ENCODE measurements around the gene COX6A1.
"Not testable (repeated sequence)": the region's sequence is repeated elsewhere in the genome, so short reads cannot be mapped to it uniquely, and the experiment has no call there.

The COX6A1 gene

DNA sequence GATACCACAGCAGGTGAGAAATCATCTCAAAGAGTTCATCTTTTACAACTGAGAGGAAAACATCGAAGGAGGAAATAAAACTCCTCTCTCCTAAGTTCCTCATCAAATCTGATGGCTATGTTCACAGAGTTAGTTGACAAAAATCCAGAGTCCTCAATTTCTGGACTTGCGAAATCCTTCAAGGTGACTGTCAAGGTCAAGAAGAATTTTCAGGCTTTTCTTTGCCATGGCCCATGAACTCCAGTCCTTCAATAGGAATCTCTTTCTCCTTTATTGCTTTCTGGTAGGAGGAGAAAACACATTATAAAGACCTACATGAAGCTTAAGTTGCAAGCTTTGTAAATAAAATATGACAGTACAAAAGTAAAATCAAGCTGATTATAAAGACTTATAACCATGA, 6.8 kb downstream of the COX6A1 start:
- no peak overlapping the region for H3K4me3 ChIP-seq (ENCODE audit: low read depth, low read length)
- TF ChIP-seq, protein P1, sequence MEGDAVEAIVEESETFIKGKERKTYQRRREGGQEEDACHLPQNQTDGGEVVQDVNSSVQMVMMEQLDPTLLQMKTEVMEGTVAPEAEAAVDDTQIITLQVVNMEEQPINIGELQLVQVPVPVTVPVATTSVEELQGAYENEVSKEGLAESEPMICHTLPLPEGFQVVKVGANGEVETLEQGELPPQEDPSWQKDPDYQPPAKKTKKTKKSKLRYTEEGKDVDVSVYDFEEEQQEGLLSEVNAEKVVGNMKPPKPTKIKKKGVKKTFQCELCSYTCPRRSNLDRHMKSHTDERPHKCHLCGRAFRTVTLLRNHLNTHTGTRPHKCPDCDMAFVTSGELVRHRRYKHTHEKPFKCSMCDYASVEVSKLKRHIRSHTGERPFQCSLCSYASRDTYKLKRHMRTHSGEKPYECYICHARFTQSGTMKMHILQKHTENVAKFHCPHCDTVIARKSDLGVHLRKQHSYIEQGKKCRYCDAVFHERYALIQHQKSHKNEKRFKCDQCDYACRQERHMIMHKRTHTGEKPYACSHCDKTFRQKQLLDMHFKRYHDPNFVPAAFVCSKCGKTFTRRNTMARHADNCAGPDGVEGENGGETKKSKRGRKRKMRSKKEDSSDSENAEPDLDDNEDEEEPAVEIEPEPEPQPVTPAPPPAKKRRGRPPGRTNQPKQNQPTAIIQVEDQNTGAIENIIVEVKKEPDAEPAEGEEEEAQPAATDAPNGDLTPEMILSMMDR (IDR thresholded peaks at IDR 0.05; ENCODE audit: low read depth, low read length): no peak
- in situ Hi-C loops (cut with HindIII; ENCODE audit: low sequenced_read_pairs): no loop called here
- DNase-seq (ENCODE audit: low read depth, low spot score): no peak

DNA sequence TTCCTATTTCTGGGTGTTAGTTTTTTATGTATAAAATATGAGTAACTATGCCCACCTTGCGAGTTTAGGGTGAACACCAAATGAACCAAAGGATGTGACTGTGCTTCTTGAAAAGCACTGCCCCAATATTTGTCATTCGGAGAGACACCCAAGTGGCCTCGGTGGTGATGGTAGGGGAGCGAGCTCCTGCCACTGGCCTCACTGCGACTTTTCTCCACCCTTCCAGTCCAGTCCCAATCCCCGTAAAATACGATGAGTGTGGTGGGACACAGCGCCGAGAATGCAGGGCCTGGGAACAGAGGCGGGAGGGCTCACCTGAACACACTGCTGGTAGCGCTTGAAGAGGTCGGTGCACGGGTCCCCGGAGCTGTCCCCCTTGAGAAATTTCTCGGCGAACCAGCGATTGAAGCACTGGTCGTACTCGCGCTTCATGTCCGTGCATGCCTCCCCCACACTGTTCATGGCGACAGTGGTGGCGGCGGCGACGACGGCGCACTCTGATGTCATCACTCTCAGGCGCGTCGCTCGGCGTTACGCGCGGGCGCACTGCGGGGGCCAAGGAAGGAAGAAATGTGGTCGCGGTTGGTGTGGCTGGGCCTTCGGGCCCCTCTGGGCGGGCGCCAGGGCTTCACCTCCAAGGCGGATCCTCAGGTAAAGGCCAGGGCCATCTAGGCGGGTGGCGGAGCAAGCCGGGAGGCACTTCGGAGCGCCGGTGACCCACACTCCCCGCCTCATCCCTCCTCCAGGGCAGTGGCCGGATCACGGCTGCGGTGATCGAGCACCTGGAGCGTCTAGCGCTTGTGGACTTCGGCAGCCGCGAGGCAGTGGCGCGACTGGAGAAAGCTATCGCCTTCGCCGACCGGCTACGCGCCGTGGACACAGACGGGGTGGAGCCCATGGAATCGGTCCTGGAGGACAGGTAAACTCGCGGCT, 8.3 kb downstream of the COX6A1 start, which contains the start of the genes GATC and TRIAP1:
TSS of gene GATC (plus strand) at position 534 of the 933 bp plus-strand sequence. CDS start at position 571, 37 bp downstream.
TSS of gene TRIAP1 (minus strand) at position 474 of the 933 bp plus-strand sequence. CDS start at position 462, 12 bp downstream.
- TF ChIP-seq, protein P1 (IDR thresholded peaks at IDR 0.05; ENCODE audit: low read depth, low read length): no peak
- H3K4me3 ChIP-seq (ENCODE audit: low read depth, low read length): peak within 1 kb of the TSS; percentile 98
- in situ Hi-C loops (cut with HindIII; ENCODE audit: low sequenced_read_pairs): no loop called here
- peak; percentile 80 for DNase-seq (ENCODE audit: low read depth, low spot score)

DNA sequence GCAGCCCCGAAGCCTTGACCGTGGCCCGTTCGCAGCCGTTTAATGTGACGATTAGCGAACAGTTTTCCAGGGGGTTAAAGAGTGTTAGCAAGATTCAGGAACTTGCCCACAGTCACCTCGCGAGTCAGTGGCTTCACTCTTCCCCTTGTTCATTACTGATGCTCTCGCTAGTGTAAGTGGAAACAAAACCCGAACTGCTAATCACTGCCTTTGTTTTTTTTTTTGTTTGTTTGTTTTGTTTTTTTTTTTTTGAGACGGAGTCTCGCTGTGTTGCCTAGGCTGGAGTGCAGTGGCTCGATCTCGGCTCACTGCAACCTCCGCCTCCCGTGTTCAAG, 8.9 kb downstream of the COX6A1 start:
- DNase-seq (ENCODE audit: low read depth, low spot score); in situ Hi-C loops (cut with HindIII; ENCODE audit: low sequenced_read_pairs): not testable (repeated sequence)

DNA sequence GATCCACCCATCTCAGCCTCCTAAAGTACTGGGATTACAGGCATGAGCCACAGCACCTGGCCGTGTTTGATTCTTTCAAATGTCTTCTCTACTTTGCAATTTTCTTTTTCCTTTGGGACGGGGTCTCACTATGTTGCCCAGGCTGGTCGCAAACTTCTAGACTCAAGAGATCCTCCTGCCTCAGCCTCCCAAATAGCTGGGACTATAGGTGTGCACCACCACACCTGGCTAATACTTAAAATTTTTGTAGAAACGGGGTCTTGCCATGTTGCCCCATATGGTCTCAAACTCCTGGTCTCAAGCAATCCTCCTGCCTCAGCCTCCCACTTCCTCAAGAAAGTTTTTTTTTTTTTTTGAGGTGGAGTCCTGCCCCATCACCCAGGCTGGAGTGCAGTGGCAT, 10.1 kb downstream of the COX6A1 start:
- TF ChIP-seq, protein P1 (IDR thresholded peaks at IDR 0.05; ENCODE audit: low read depth, low read length): no peak
- H3K4me3 ChIP-seq (ENCODE audit: low read depth, low read length): no peak overlapping the region
- no peak for DNase-seq (ENCODE audit: low read depth, low spot score)

More for the DNA sequence above, 8.9 kb downstream of the COX6A1 start:
- peak overlapping the region; percentile 98 for H3K4me3 ChIP-seq (ENCODE audit: low read depth, low read length)

DNA sequence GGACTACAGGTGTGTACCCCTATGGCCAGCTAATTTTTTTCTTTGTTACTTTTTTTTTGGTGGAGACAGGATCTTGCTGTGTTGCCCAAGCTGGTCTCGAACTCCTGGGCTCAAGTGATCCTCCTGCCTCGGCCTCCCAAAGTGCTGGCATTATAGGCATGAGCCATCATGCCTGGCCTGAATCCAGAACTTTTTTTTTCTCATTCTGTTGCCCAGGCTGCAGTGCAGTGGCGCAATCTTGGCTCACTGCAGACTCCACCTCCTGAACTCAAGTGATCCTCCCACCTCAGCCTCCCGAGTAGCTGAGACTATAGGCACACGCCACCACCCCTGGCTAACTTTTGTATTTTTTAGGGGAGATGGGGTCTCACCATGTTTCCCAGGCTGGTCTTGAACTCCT, 14.6 kb downstream of the COX6A1 start:
- in situ Hi-C loops (cut with HindIII; ENCODE audit: low sequenced_read_pairs); H3K4me3 ChIP-seq (ENCODE audit: low read depth, low read length); DNase-seq (ENCODE audit: low read depth, low spot score): not testable (repeated sequence)

More for the DNA sequence above, 10.1 kb downstream of the COX6A1 start:
- in situ Hi-C loops (cut with HindIII; ENCODE audit: low sequenced_read_pairs): no loop called here

DNA sequence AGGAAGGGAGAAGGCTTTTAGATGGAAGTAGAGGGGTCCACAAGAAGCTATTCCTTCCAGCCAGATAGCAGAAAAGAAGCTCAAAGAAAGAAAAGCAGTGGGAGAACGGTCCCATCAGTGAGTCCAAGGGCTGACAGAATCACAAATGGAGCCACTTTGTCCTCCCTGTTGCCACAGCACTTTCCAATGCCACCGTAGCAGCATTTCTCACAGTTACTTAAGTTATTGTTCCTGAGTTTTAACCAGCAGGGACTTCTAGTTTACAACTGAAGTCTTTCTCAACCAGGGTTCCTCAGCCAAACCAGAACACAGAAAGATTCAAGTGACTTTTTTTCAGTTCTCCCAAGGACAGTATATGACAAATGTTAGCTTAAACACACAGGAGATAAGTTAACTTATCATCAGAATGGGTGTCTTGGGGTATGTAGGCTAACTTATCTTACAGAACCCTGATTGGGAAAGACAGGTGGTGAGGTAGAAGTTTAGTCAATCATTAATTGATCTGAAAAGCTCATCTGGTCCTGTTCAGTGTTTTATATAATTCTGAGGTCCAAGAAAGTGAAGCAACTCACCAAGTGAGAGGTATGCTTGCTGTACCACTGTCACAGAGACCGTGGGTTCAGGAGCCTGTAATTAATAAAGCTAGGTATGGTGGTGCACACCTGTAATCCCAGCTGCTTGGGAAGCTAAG, 15.3 kb downstream of the COX6A1 start:
- TF ChIP-seq, protein P1 (IDR thresholded peaks at IDR 0.05; ENCODE audit: low read depth, low read length): no peak
- DNase-seq (ENCODE audit: low read depth, low spot score): no peak
- no peak overlapping the region for H3K4me3 ChIP-seq (ENCODE audit: low read depth, low read length)
- in situ Hi-C loops (cut with HindIII; ENCODE audit: low sequenced_read_pairs): no loop called here

DNA sequence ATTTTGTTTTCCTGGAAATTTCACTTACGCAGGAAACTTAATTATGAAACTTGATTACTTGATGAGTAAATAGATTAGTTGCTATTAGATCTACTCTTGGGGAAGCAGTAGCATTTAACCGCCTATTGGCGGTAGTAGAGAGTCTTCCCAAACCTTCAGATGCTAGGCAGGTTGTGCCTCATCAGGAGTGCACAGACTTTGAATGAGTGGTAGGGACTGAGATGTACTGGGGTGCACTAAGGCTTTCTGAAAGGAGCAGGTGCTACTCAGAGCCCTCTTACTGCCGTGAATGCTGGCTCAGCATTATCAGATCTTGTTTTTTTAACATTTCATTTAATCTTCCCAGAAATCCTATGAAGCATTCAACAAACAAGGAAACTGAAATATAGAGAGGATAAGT, 16.1 kb downstream of the COX6A1 start:
- in situ Hi-C loops (cut with HindIII; ENCODE audit: low sequenced_read_pairs): no loop called here
- peak; percentile 20 for DNase-seq (ENCODE audit: low read depth, low spot score)

More for the DNA sequence above, 16.1 kb downstream of the COX6A1 start:
- TF ChIP-seq, protein P1 (IDR thresholded peaks at IDR 0.05; ENCODE audit: low read depth, low read length): peak; percentile 79
- H3K4me3 ChIP-seq (ENCODE audit: low read depth, low read length): no peak overlapping the region

Measured in astrocyte of the spinal cord (primary cell).